ENCODE results near the gene IL32.
"Not testable (repeated sequence)": the region's sequence is repeated elsewhere in the genome, so short reads cannot be mapped to it uniquely, and the experiment has no call there.

The IL32 gene

GRCh38 chr16:3051494-3051893 lies 13.9 kb upstream of the IL32 start:
- DNase-seq (ENCODE audit: low spot score), result no peak

DNA sequence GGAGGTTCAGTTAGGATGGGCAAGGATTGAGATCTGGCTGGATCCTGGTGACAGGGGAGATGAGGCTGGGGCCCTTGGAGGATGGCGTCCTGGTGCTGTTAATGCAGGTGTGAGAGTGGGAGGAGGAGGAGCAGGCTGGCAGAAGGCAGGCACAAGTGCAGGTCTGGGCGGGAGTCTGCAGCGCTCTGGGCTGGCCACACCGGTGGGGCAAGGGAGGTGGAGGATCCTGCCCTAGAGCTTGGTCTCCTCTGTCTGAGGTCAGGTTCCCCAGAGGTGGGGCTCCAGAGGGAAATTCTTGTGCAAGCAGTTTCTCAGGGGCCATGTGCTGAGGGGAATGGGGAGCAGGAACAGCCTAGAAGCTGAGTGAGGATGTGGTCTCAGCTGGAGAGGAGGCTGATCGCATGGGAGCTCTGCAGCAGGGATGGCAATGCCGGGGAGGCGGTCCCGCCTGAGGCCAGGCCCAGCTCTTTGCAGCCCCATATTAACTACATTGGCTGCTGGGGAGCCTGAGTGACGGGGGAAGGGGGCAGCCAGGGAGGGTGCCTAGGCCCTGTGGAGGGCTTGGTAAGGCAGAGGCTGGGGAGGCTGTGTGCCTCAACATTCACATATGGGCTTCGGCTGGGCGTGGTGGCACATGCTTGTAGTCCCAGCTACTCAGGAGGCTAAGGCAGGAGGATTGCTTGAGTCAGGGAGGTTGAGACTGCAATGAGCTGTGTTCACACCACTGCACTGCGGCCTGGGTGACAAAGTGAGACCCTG lies 12.7 kb upstream of the IL32 start:
- not testable (repeated sequence) for DNase-seq (ENCODE audit: low spot score)

GRCh38 chr16:3053330-3053710 lies 12.1 kb upstream of the IL32 start:
- DNase-seq (ENCODE audit: low spot score), result not testable (repeated sequence)

DNA sequence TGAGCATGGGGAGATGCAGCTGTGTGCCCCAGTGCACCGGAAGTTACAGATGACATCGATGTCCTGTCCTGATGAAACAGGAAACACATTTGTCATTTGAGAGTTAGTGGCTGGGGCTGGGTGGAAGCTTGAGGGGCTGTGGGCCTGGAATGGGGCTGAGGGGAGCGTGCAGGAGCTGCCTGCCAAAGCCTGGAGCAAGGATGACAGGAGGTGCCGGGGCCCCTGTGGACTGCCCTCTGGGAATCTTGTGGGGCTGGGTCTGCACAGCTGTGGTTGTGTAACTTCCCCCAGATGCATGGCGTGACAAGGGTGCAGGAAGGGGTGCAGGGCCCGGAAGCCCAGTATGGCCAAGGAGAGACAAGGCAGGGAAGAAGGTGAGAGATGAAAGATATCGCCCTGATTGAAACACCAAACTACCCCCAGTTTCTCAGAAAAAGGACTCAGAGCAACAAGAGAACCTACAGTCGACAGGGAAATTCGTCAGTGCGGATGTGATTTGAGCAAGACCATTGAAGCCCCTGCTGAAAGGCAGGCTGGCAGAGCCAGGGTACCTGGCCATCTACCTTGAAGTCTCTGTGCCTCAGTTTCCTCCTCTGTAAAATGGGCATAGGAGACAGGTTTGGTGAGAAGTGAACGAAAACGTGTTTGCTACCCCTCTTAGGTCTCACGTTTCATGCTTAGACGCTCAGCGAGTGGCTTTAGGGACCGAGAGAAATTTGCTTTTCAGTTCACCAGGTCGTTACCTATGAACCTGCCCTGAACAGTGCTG lies 10.3 kb upstream of the IL32 start:
- no peak for DNase-seq (ENCODE audit: low spot score)

DNA sequence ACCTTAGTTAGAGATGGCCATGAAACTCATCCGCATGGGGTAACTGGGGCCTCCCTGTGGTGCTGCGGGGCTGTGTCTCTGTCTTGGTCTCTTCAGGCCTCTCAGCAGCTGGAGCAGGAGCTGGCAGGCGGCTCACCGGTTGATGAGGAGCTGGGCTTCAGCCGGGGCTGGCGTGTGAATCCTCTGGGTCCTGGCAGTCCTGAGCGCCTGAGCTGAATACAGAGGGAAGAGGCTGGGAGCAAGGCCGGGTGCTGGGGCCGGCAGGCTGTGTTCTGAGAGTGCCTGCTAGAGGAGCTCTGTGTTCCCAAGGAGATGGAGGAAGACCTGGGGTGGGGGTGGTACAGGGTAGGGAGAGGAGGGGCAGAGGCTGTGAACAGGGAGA lies 9.7 kb upstream of the IL32 start:
- DNase-seq (ENCODE audit: low spot score), result not testable (repeated sequence)

- no peak for DNase-seq (ENCODE audit: low spot score)
Observed at GRCh38 chr16:3056336-3057180, 8.9 kb upstream of the IL32 start.

GRCh38 chr16:3057181-3058138 lies 8.0 kb upstream of the IL32 start:
- DNase-seq (ENCODE audit: low spot score), result no peak

GRCh38 chr16:3058139-3059030 lies 7.1 kb upstream of the IL32 start:
- peak; percentile 8 for DNase-seq (ENCODE audit: low spot score)

GRCh38 chr16:3059041-3059722 lies 6.3 kb upstream of the IL32 start:
- DNase-seq (ENCODE audit: low spot score), result peak; percentile 76

GRCh38 chr16:3059723-3060242 lies 5.7 kb upstream of the IL32 start:
- DNase-seq (ENCODE audit: low spot score), result no peak

- no peak for DNase-seq (ENCODE audit: low spot score)
Observed at GRCh38 chr16:3060339-3061127, 4.9 kb upstream of the IL32 start.

GRCh38 chr16:3062553-3062952 lies 2.9 kb upstream of the IL32 start:
- DNase-seq (ENCODE audit: low spot score), result no peak

- DNase-seq (ENCODE audit: low spot score), result no peak
Observed at GRCh38 chr16:3063625-3064386, 1.6 kb upstream of the IL32 start.

- no peak for DNase-seq (ENCODE audit: low spot score)
Observed at GRCh38 chr16:3065742-3066439, 451 bp downstream of the IL32 start.

GRCh38 chr16:3066440-3066748 lies 954 bp downstream of the IL32 start:
- no peak for DNase-seq (ENCODE audit: low spot score)

GRCh38 chr16:3068487-3068886 lies 3.0 kb downstream of the IL32 start:
- no peak for DNase-seq (ENCODE audit: low spot score)

- DNase-seq (ENCODE audit: low spot score), result not testable (repeated sequence)
Observed at GRCh38 chr16:3069146-3069545, 3.7 kb downstream of the IL32 start.

All from hematopoietic multipotent progenitor cell treated with erythropoietin and hydrocortisone succinate and interleukin-3 and kit ligand, for 17 days (in vitro differentiated cells).